ENCODE measurements around the gene ABCC5. TPM values are rescaled to one million over a fixed set of nuclear protein-coding genes. Genes with fewer than 3 reads are reported as not detected.

ABCC5 gene
- total RNA-seq, 1 donor from 2014 or later: 109 TPM

- no peak for DNase-seq (ENCODE audit: low spot score, unreplicated experiment)
- Mint-ChIP-seq H3K4me1 (ENCODE audit: low read depth) (no peaks in the 10 kb centered on the region), H3K4me3 (ENCODE audit: low read depth) (no peak overlapping the region), H3K36me3 (ENCODE audit: insufficient read depth) (peaks cover 25% of the 10 kb centered on the region), H3K27ac (no peak overlapping the region), H3K9me3 (ENCODE audit: low read depth) (no peaks in the 10 kb centered on the region), H3K27me3 (no peaks in the 10 kb centered on the region)
- no peak for TF ChIP-seq CTCF (IDR thresholded peaks at IDR 0.05; ENCODE audit: unreplicated experiment)
These were observed 85.8 kb downstream of the ABCC5 start for GRCh38 chr3:183931881-183932280.

GRCh38 chr3:183930086-183930485 lies 87.6 kb downstream of the ABCC5 start:
- Mint-ChIP-seq H3K27me3 (no peaks in the 10 kb centered on the region), H3K9me3 (ENCODE audit: low read depth) (no peaks in the 10 kb centered on the region), H3K4me3 (ENCODE audit: low read depth) (no peak overlapping the region), H3K36me3 (ENCODE audit: insufficient read depth) (peaks cover 18% of the 10 kb centered on the region), H3K4me1 (ENCODE audit: low read depth) (no peaks in the 10 kb centered on the region), H3K27ac (peak overlapping the region; percentile 29)
- no peak for DNase-seq (ENCODE audit: low spot score, unreplicated experiment)
- TF ChIP-seq CTCF (IDR thresholded peaks at IDR 0.05; ENCODE audit: unreplicated experiment): no peak

- no peak overlapping the region for H3K27ac Mint-ChIP-seq
- H3K27me3 Mint-ChIP-seq: no peaks in the 10 kb centered on the region
- DNase-seq (ENCODE audit: low spot score, unreplicated experiment): no peak
- no peak for TF ChIP-seq CTCF (IDR thresholded peaks at IDR 0.05; ENCODE audit: unreplicated experiment)
- peaks cover 22% of the 10 kb centered on the region for H3K36me3 Mint-ChIP-seq (ENCODE audit: insufficient read depth)
- no peaks in the 10 kb centered on the region for H3K9me3 Mint-ChIP-seq (ENCODE audit: low read depth)
- no peak overlapping the region for H3K4me3 Mint-ChIP-seq (ENCODE audit: low read depth)
- H3K4me1 Mint-ChIP-seq (ENCODE audit: low read depth): no peaks in the 10 kb centered on the region
These were observed 90.6 kb downstream of the ABCC5 start for GRCh38 chr3:183927059-183927458.

- Mint-ChIP-seq H3K4me3 (ENCODE audit: low read depth) (no peak overlapping the region), H3K27me3 (no peaks in the 10 kb centered on the region), H3K9me3 (ENCODE audit: low read depth) (no peaks in the 10 kb centered on the region), H3K36me3 (ENCODE audit: insufficient read depth) (peaks cover 28% of the 10 kb centered on the region), H3K4me1 (ENCODE audit: low read depth) (no peaks in the 10 kb centered on the region), H3K27ac (no peak overlapping the region)
- no peak for DNase-seq (ENCODE audit: low spot score, unreplicated experiment)
- TF ChIP-seq CTCF (IDR thresholded peaks at IDR 0.05; ENCODE audit: unreplicated experiment): no peak
These were observed 92.7 kb downstream of the ABCC5 start for GRCh38 chr3:183924956-183925355.

- Mint-ChIP-seq H3K4me1 (ENCODE audit: low read depth) (no peaks in the 10 kb centered on the region), H3K36me3 (ENCODE audit: insufficient read depth) (peaks cover 29% of the 10 kb centered on the region), H3K27ac (no peak overlapping the region), H3K27me3 (no peaks in the 10 kb centered on the region), H3K9me3 (ENCODE audit: low read depth) (no peaks in the 10 kb centered on the region), H3K4me3 (ENCODE audit: low read depth) (no peak overlapping the region)
- no peak for TF ChIP-seq CTCF (IDR thresholded peaks at IDR 0.05; ENCODE audit: unreplicated experiment)
- no peak for DNase-seq (ENCODE audit: low spot score, unreplicated experiment)
These were observed 93.1 kb downstream of the ABCC5 start for GRCh38 chr3:183924543-183924942.
